Measurements from ENCODE around the gene DGKI. TPM values are rescaled to one million over a fixed set of nuclear protein-coding genes. Genes with fewer than 3 reads are reported as not detected.

Gene DGKI
- total and polyA plus RNA-seq, 2 of the 13 experiments (the other 11 are each of a cell fraction or from before 2014, with no cell fraction given) = 0.09 to 0.17 TPM

GRCh38 chr7:137846827-137847567, at the start of gene DGKI (continued):
- TF ChIP-seq ATF7-NPFF (CRISPR knock-in tag; IDR thresholded peaks at IDR 0.05; ENCODE audit: low read depth) (0 out of 2 replicates have a peak, but pooled peaks have one; percentile 45), ZBTB33 (CRISPR knock-in tag; IDR thresholded peaks at IDR 0.05) (peak; percentile 55), ZNF382 (CRISPR knock-in tag; IDR thresholded peaks at IDR 0.05; ENCODE audit: borderline replicate concordance) (no peak), TGIF2 (CRISPR knock-in tag; IDR thresholded peaks at IDR 0.05) (no peak), ZNF567 (CRISPR knock-in tag; IDR thresholded peaks at IDR 0.05; ENCODE audit: borderline replicate concordance) (no peak), ZBTB38 (CRISPR knock-in tag; IDR thresholded peaks at IDR 0.05) (peak; percentile 43; the same call in 1 of the 2 replicates), ZNF776 (CRISPR knock-in tag; IDR thresholded peaks at IDR 0.05) (no peak), NFKB2 (CRISPR knock-in tag; IDR thresholded peaks at IDR 0.05; ENCODE audit: borderline replicate concordance) (0 out of 2 replicates have a peak, but pooled peaks have one; percentile 18), NONO (IDR thresholded peaks at IDR 0.05) (no peak), NONO (CRISPR knock-in tag; conservative IDR thresholded peaks at IDR 0.05) (no peak), DBP (CRISPR knock-in tag; IDR thresholded peaks at IDR 0.05; ENCODE audit: not compliant biosample characterization) (no peak), ZNF652 (CRISPR knock-in tag; IDR thresholded peaks at IDR 0.05; ENCODE audit: borderline replicate concordance, low read depth) (no peak), ZNF609 (CRISPR knock-in tag; IDR thresholded peaks at IDR 0.05; ENCODE audit: borderline replicate concordance) (peak; percentile 26; the same call in 1 of the 2 replicates), KDM2A (CRISPR knock-in tag; IDR thresholded peaks at IDR 0.05; ENCODE audit: borderline replicate concordance, low read depth) (peak; percentile 90), ZNF687 (CRISPR knock-in tag; IDR thresholded peaks at IDR 0.05) (peak; percentile 57; the same call in 1 of the 2 replicates), AGO2 (optimal IDR thresholded peaks at IDR 0.05; ENCODE audit: low read depth, low read length) (peak; percentile 99)
